Heart left ventricle (tissue), 16 donors: ENCODE data around the gene GXYLT2. TPM values are rescaled to one million over a fixed set of nuclear protein-coding genes. Genes with fewer than 3 reads are reported as not detected.
"Not testable (repeated sequence)": the region's sequence is repeated elsewhere in the genome, so short reads cannot be mapped to it uniquely, and the experiment has no call there.

Source experiments
- ATAC-seq, 4 donors: fragments of 200-7000 bp; cut with Tn5 transposase; one replicate each; pipeline ENCODE4 v1.9.1; 2020 to 2022; ENCODE audit warnings: moderate library complexity in 4 of 4, mild to moderate bottlenecking in 3 of 4, moderate number of reproducible peaks in 1 of 4
- DNase-seq, 5 donors: peaks; one replicate each; pipeline ENCODE4 v3.0.0-alpha.2; 2020
- H3K27ac ChIP-seq, 12 donors: fragments of 200-600 bp; sonication (generic) in 4 of 12; one replicate each; pipeline versions ENCODE4 v1.5.0 to v1.8.0; 2016 to 2022; ENCODE audit warnings: mild to moderate bottlenecking in 2 of 12
- H3K27me3 ChIP-seq, 9 donors: fragments of 200-600 bp; sonication (generic) in 2 of 9; one replicate each; pipeline versions ENCODE4 v1.5.1 to v1.8.0; 2016 to 2022; ENCODE audit warnings: mild to moderate bottlenecking in 3 of 9
- H3K36me3 ChIP-seq, 9 donors: fragments of 200-600 bp; sonication (generic) in 2 of 9; one replicate each; pipeline versions ENCODE4 v1.5.0 to v1.8.0; 2018 to 2022; ENCODE audit warnings: mild to moderate bottlenecking in 2 of 9
- H3K4me1 ChIP-seq, 12 donors: fragments of 200-600 bp; sonication (generic) in 4 of 12; one replicate each; pipeline versions ENCODE4 v1.5.0 to v1.8.0; 2016 to 2022; ENCODE audit warnings: mild to moderate bottlenecking in 3 of 12
- H3K4me3 ChIP-seq, 12 donors: fragments of 200-600 bp; sonication (generic) in 4 of 12; one replicate each; pipeline versions ENCODE4 v1.5.0 to v1.8.0; 2017 to 2022; ENCODE audit warnings: mild to moderate bottlenecking in 9 of 12, moderate library complexity in 4 of 12
- H3K9me3 ChIP-seq, 12 donors: fragments of 200-600 bp; sonication (generic) in 4 of 12; one replicate each; pipeline versions ENCODE4 v1.5.0 to v1.8.0; 2016 to 2022; ENCODE audit warnings: mild to moderate bottlenecking in 1 of 12
- CTCF ChIP-seq, 12 donors: fragments of 200-600 bp; sonication (generic) in 4 of 12; IDR thresholded peaks; one replicate each; pipeline versions ENCODE4 v1.5.0 to v1.8.0; 2018 to 2022; ENCODE audit warnings: antibody characterized with exemption in 12 of 12, mild to moderate bottlenecking in 5 of 12
- POLR2A ChIP-seq, 2 donors: fragments of 450-650 bp; IDR thresholded peaks; one replicate each; pipeline ENCODE4 v1.6.1; 2017; ENCODE audit warnings: antibody characterized with exemption in 2 of 2, mild to moderate bottlenecking in 2 of 2, moderate library complexity in 2 of 2
- WGBS, 4 donors: extraction: QIAGEN DNeasy Blood & Tissue Kit in 2 of 4; methylation state at CpG; one replicate each; pipeline versions ENCODE4 v1.1.5 to v1.1.7; 2013 to 2018; 5-methylcytosine and 5-hydroxymethylcytosine counted together
- intact Hi-C, 10 donors: fragments of 100-400 bp; cut with DNase I; formaldehyde crosslinking; loops; one replicate each; pipeline versions ENCODE4 v1.11.1 to v1.14.2; 2022
- polyA plus RNA-seq, 2 donors: library from polyadenylated mRNA; stranded (reverse); fragments of 200-250 nt; gene quantifications; one replicate each; pipeline ENCODE4 v1.2.3, GENCODE V29; 2013
- total RNA-seq, 9 donors: library from RNA; depleted of rRNA in 2 of 9; stranded (reverse); fragments of >200 nt in 2 of 9; fragmentation: NEBNext Ultra II Directional in 3 of 9; extraction: Animal tissue kit (Norgen Biotek cat#: 25700) in 3 of 9; gene quantifications; one replicate each; pipeline versions ENCODE4 v1.1.0 to v1.2.4, GENCODE V29; 2016 to 2023
- donor health status: ischemic (EF 13 %, LVEDD 7.1; RV severe dilation, severe dysfunction).
- donor health status: healthy with polysubstance abuse.
- donor health status: DM: no; HTN: yes; CAD: no.
- donor health status: DM: no; HTN: no; CAD: no.
- donor health status: ischemic (EF 25% LVEDD 6.9; RV normal size, moderate dysfunction).
- donor health status: ischemic (EF 25% LVEDD 5.7; RV mildly dilated, moderate dysfunction).
- donor health status: healthy.
- donor health status: DM: yes; HTN: yes; CAD: no.
- donor health status: ischemic (EF 35%, LVEDD 5.7; RV mildly dilated, moderate dysfunction).
- donor health status: nonischemic (EF 11% LVEDD 7.7; RV severe dilation, severe dysfunction).
- donor health status: DM: yes; HTN: yes; CAD: no.
- donor health status: PGD.
- donor health status: ischemic (EF 29% LVEDD 5.4; RV normal size, mild dysfunction).
- donor health status: nonischemic (EF 23%, LVEDD 6.1; RV moderate dilation, normal function).

GXYLT2 gene
- total and polyA plus RNA-seq, 11 donors = 3.4 to 35.2 (median 15.0) TPM

GRCh38 chr3:72916250-72916649 lies 28.4 kb downstream of the GXYLT2 start:
- Histone ChIP-seq H3K4me3 (no peak overlapping the region), H3K4me1 (peaks cover 0 to 5% (median 0%) of the 10 kb centered on the region in 12 donors), H3K27me3 (no peaks in the 10 kb centered on the region), H3K36me3 (peaks cover 0 to 4% (median 0%) of the 10 kb centered on the region in 9 donors), H3K27ac (no peak overlapping the region), H3K9me3 (no peaks in the 10 kb centered on the region)
- DNase-seq = no peak
- 87 to 89% (median 88%) methylated on average over 2 of the region's 2 CpGs for WGBS, 4 donors
- TF ChIP-seq CTCF (IDR thresholded peaks at IDR 0.05) = no peak
- no peak for TF ChIP-seq POLR2A (IDR thresholded peaks at IDR 0.05)
- no peak for ATAC-seq
- intact Hi-C loops = no loop called here

- no peak for DNase-seq
- intact Hi-C loops = no loop called here
- WGBS, 4 donors = 93 to 97% (median 94%) methylated on average over 8 of the region's 8 CpGs
Measured at GRCh38 chr3:72919520-72919919, 31.7 kb downstream of the GXYLT2 start.

GRCh38 chr3:72924055-72924454 lies 36.2 kb downstream of the GXYLT2 start:
- no peak for TF ChIP-seq CTCF (IDR thresholded peaks at IDR 0.05)
- TF ChIP-seq POLR2A (IDR thresholded peaks at IDR 0.05) = no peak
- Histone ChIP-seq H3K27ac (no peak overlapping the region), H3K4me3 (no peak overlapping the region), H3K4me1 (no peaks in the 10 kb centered on the region), H3K9me3 (peaks cover 0 to 8% (median 0%) of the 10 kb centered on the region in 12 donors), H3K27me3 (no peaks in the 10 kb centered on the region), H3K36me3 (peaks cover 0 to 19% (median 0%) of the 10 kb centered on the region in 9 donors)
- 75 to 88% (median 80%) methylated on average over 3 of the region's 3 CpGs for WGBS, 4 donors
- intact Hi-C loops = no loop called here
- no peak for ATAC-seq
- DNase-seq = no peak

More at GRCh38 chr3:72919520-72919919, 31.7 kb downstream of the GXYLT2 start:
- H3K4me1 ChIP-seq = peaks cover 0 to 5% (median 0%) of the 10 kb centered on the region in 12 donors
- ATAC-seq = no peak
- H3K27ac ChIP-seq = no peak overlapping the region
- no peak overlapping the region for H3K4me3 ChIP-seq
- peaks cover 0 to 10% (median 0%) of the 10 kb centered on the region in 9 donors for H3K36me3 ChIP-seq
- no peaks in the 10 kb centered on the region for H3K9me3 ChIP-seq
- TF ChIP-seq CTCF (IDR thresholded peaks at IDR 0.05) = no peak
- TF ChIP-seq POLR2A (IDR thresholded peaks at IDR 0.05) = no peak
- no peaks in the 10 kb centered on the region for H3K27me3 ChIP-seq

DNA sequence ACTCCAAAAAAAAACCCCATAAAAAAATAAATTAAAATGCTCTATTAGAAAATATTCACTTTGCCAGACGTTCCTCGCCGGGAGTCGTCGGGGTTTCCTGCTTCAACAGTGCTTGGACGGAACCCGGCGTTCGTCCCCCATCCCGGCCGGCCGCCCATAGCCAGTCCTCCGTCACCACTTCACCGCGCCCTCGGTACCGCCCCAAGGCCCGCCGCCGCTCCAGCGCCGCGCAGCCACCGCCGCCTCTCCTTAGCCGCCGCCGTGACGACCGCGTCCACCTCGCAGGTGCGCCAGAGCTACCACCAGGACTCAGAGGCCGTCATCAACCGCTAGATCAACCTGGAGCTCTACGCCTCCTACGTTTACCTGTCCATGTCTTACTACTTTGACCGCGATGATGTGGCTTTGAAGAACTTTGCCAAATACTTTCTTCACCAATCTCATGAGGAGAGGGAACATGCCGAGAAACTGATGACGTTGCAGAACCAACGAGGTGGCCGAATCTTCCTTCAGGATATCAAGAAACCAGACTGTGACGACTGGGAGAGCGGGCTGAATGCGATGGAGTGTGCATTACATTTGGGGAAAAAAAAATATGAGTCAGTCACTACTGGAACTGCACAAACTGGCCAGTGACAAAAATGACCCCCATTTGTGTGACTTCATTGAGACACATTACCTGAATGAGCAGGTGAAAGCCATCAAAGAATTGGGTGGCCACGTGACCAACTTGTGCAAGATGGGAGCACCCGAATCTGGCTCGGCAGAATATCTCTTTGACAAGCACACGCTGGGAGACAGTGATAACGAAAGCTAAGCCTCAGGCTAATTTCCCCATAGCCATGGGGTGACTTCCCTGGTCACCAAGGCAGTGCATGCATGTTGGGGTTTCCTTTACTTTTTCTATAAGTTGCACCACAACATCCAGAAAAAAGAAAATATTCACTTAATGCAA lies 41.2 kb downstream of the GXYLT2 start:
- H3K36me3 ChIP-seq = peaks cover 0 to 17% (median 0%) of the 10 kb centered on the region in 9 donors
- H3K4me3 ChIP-seq, H3K4me1 ChIP-seq, H3K27me3 ChIP-seq, H3K27ac ChIP-seq, H3K9me3 ChIP-seq, ATAC-seq, DNase-seq, intact Hi-C loops: not testable (repeated sequence)
- 75 to 84% (median 77%) methylated on average over 51 of the region's 51 CpGs for WGBS, 4 donors
